Esophagus muscularis mucosa (tissue), 4 donors: Measurements from ENCODE around the gene NDST4. TPM values are rescaled to one million over a fixed set of nuclear protein-coding genes. Genes with fewer than 3 reads are reported as not detected.

Experiments
- DNase-seq: peaks from one replicate; pipeline ENCODE4 v3.0.0-alpha.2; 2017; ENCODE audit errors: extremely low spot score
- H3K27ac ChIP-seq, 4 donors: fragments of 200-600 bp; sonication (generic); replicated peaks in 1 of 4; 1 replicate in 3 of 4; 2 replicates in 1 of 4; pipeline ENCODE4 v1.5.1; 2016 to 2019; ENCODE audit warnings: mild to moderate bottlenecking in 1 of 4
- H3K27me3 ChIP-seq, 4 donors: fragments of 200-600 bp; sonication (generic); one replicate each; pipeline versions ENCODE4 v1.5.1 to v1.6.0; 2016 to 2019
- H3K36me3 ChIP-seq, 4 donors: fragments of 200-600 bp; sonication (generic); one replicate each; pipeline ENCODE4 v1.5.1; 2016 to 2019
- H3K4me1 ChIP-seq, 4 donors: fragments of 200-600 bp; sonication (generic); one replicate each; pipeline ENCODE4 v1.5.1; 2016 to 2019
- H3K4me3 ChIP-seq, 4 donors: fragments of 200-600 bp; sonication (generic); 1 replicate in 2 of 4; 2 replicates in 2 of 4; pipeline ENCODE4 v1.5.1; 2016 to 2019; ENCODE audit warnings: mild to moderate bottlenecking in 4 of 4, moderate library complexity in 1 of 4
- H3K9me3 ChIP-seq, 4 donors: fragments of 200-600 bp; sonication (generic); 1 replicate in 3 of 4; 2 replicates in 1 of 4; pipeline ENCODE4 v1.5.1; 2016 to 2019
- CTCF ChIP-seq, 3 experiments: fragments of 200-600 bp in 2 of 3; fragments of 450-650 bp in 1 of 3; sonication (generic) in 2 of 3; IDR thresholded peaks; one replicate each; pipeline ENCODE4 v1.5.1; 2017 to 2019; ENCODE audit warnings: antibody characterized with exemption in 3 of 3, mild to moderate bottlenecking in 2 of 3, moderate library complexity in 1 of 3
- EP300 ChIP-seq: sonication (generic); formaldehyde crosslinking; IDR thresholded peaks from one replicate; pipeline ENCODE4 v1.6.1; 2017; ENCODE audit warnings: antibody characterized with exemption
- POLR2A ChIP-seq: fragments of 450-650 bp; IDR thresholded peaks from one replicate; pipeline ENCODE4 v1.6.1; 2017; ENCODE audit warnings: antibody characterized with exemption, moderate library complexity, mild to moderate bottlenecking, low read depth
- POLR2AphosphoS5 ChIP-seq, 2 donors: sonication (generic); formaldehyde crosslinking; IDR thresholded peaks; one replicate each; pipeline ENCODE4 v1.6.1; 2017; ENCODE audit warnings: antibody characterized with exemption in 2 of 2
- WGBS: methylation state at CpG from one replicate; pipeline ENCODE4 v1.1.5; 2018; 5-methylcytosine and 5-hydroxymethylcytosine counted together
- intact Hi-C: fragments of 100-400 bp; cut with DNase I; formaldehyde crosslinking; loops from one replicate; pipeline ENCODE4 v1.15.1; 2023
- total RNA-seq, 4 donors: library from RNA; depleted of rRNA; stranded (reverse); fragments of >200 nt; gene quantifications; one replicate each; pipeline versions ENCODE4 v1.1.0 to v1.2.1, GENCODE V29; 2016

NDST4 gene
- total RNA-seq, 4 donors from 2014 or later = not detected

GRCh38 chr4:115054836-115055235 is 58.6 kb downstream of the NDST4 start:
- DNase-seq = no peak
- Histone ChIP-seq H3K27me3 (no peaks in the 10 kb centered on the region), H3K36me3 (no peaks in the 10 kb centered on the region), H3K4me3 (no peak overlapping the region), H3K4me1 (no peaks in the 10 kb centered on the region), H3K27ac (no peak overlapping the region), H3K9me3 (no peaks in the 10 kb centered on the region)
- TF ChIP-seq EP300 (no peak), CTCF (IDR thresholded peaks at IDR 0.05) (no peak), POLR2A (no peak), POLR2AphosphoS5 (IDR thresholded peaks at IDR 0.05) (no peak)
- intact Hi-C loops = no loop called here
- WGBS = 72% methylated on average over 4 of the region's 4 CpGs

GRCh38 chr4:115053313-115053712 is 60.1 kb downstream of the NDST4 start:
- WGBS = 100% methylated on average over 1 of the region's 1 CpG
- intact Hi-C loops = no loop called here

GRCh38 chr4:115042496-115042895 is 70.9 kb downstream of the NDST4 start:
- no peak overlapping the region for H3K27ac ChIP-seq
- WGBS = 52% methylated on average over 3 of the region's 3 CpGs
- H3K36me3 ChIP-seq = no peaks in the 10 kb centered on the region
- intact Hi-C loops = no loop called here
- H3K9me3 ChIP-seq = no peaks in the 10 kb centered on the region
- no peak for DNase-seq
- H3K27me3 ChIP-seq = no peaks in the 10 kb centered on the region
- no peaks in the 10 kb centered on the region for H3K4me1 ChIP-seq
- TF ChIP-seq CTCF (IDR thresholded peaks at IDR 0.05) (no peak), POLR2A (no peak), EP300 (no peak), POLR2AphosphoS5 (IDR thresholded peaks at IDR 0.05) (no peak)
- no peak overlapping the region for H3K4me3 ChIP-seq

More at GRCh38 chr4:115053313-115053712, 60.1 kb downstream of the NDST4 start:
- Histone ChIP-seq H3K4me3 (no peak overlapping the region), H3K27me3 (no peaks in the 10 kb centered on the region), H3K27ac (no peak overlapping the region), H3K36me3 (no peaks in the 10 kb centered on the region), H3K9me3 (no peaks in the 10 kb centered on the region), H3K4me1 (no peaks in the 10 kb centered on the region)
- TF ChIP-seq POLR2AphosphoS5 (IDR thresholded peaks at IDR 0.05) = no peak
- no peak for TF ChIP-seq CTCF (IDR thresholded peaks at IDR 0.05)
- TF ChIP-seq POLR2A = no peak
- no peak for TF ChIP-seq EP300
- DNase-seq = no peak

- Histone ChIP-seq H3K9me3 (no peaks in the 10 kb centered on the region), H3K36me3 (no peaks in the 10 kb centered on the region), H3K27me3 (no peaks in the 10 kb centered on the region), H3K4me3 (no peak overlapping the region), H3K27ac (no peak overlapping the region), H3K4me1 (no peaks in the 10 kb centered on the region)
- intact Hi-C loops = no loop called here
- DNase-seq = no peak
- TF ChIP-seq EP300 (no peak), CTCF (IDR thresholded peaks at IDR 0.05) (no peak), POLR2A (no peak), POLR2AphosphoS5 (IDR thresholded peaks at IDR 0.05) (no peak)
Measured at GRCh38 chr4:115030281-115030680, 83.1 kb downstream of the NDST4 start.

- Histone ChIP-seq H3K4me1 (no peaks in the 10 kb centered on the region), H3K36me3 (no peaks in the 10 kb centered on the region), H3K27ac (no peak overlapping the region), H3K4me3 (no peak overlapping the region), H3K27me3 (no peaks in the 10 kb centered on the region), H3K9me3 (no peaks in the 10 kb centered on the region)
- intact Hi-C loops = no loop called here
- DNase-seq = no peak
- 47% methylated on average over 2 of the region's 2 CpGs for WGBS
- TF ChIP-seq POLR2AphosphoS5 (IDR thresholded peaks at IDR 0.05) (no peak), POLR2A (no peak), CTCF (IDR thresholded peaks at IDR 0.05) (no peak), EP300 (no peak)
Measured at GRCh38 chr4:115028682-115029410, 84.6 kb downstream of the NDST4 start.
